ENCODE measurements around the gene THADA. TPM values are rescaled to one million over a fixed set of nuclear protein-coding genes. Genes with fewer than 3 reads are reported as not detected.

Gene THADA
- total RNA-seq, 1 experiment from 2014 or later: 20.1 TPM

- Mint-ChIP-seq H3K36me3 (ENCODE audit: insufficient read depth in 1 of 3, low read depth in 3 of 3) (no peaks in the 10 kb centered on the region), H3K9me3 (no peaks in the 10 kb centered on the region), H3K4me3 (no peak overlapping the region), H3K27me3 (ENCODE audit: low read depth) (no peaks in the 10 kb centered on the region), H3K4me1 (no peaks in the 10 kb centered on the region), H3K27ac (no peak overlapping the region)
- Histone ChIP-seq H2BK5ac (ENCODE audit: insufficient read length, low read length) (no peak overlapping the region), H2BK120ac (ENCODE audit: low read depth, low read length, poor library complexity, severe bottlenecking) (no peak overlapping the region), H3K9ac (ENCODE audit: extremely low read depth, insufficient read length, low read length) (no peak overlapping the region), H3K56ac (ENCODE audit: insufficient read length, low read depth, low read length) (no peak overlapping the region), H3K79me2 (ENCODE audit: insufficient read depth, low read length) (no peaks in the 10 kb centered on the region), H2BK12ac (ENCODE audit: insufficient read length, low read depth, low read length) (no peak overlapping the region), H2AFZ (ENCODE audit: low read length) (no peak overlapping the region), H3K27me3 (ENCODE audit: insufficient read depth, low read length) (no peaks in the 10 kb centered on the region), H3K14ac (ENCODE audit: insufficient read depth, low read length) (no peak overlapping the region), H3K4me1 (ENCODE audit: insufficient read depth, low read length) (no peaks in the 10 kb centered on the region), H2AK5ac (ENCODE audit: insufficient read length, low read length) (no peak overlapping the region), H3K23me2 (ENCODE audit: insufficient read length, low read depth, low read length, poor library complexity, severe bottlenecking) (no peaks in the 10 kb centered on the region), H3K18ac (ENCODE audit: insufficient read length, low read depth, low read length) (no peak overlapping the region), H2BK15ac (ENCODE audit: low read depth, low read length) (no peak overlapping the region), H3K4me2 (ENCODE audit: insufficient read depth, insufficient read length, low read length) (no peak overlapping the region), H4K8ac (replicated peaks; ENCODE audit: insufficient read length, low read depth, low read length) (no peak overlapping the region), H4K20me1 (ENCODE audit: control insufficient read depth, insufficient read depth, insufficient read length) (no peaks in the 10 kb centered on the region), H3K79me1 (ENCODE audit: insufficient read depth, low read depth, low read length, poor library complexity, severe bottlenecking) (no peaks in the 10 kb centered on the region), H3K4ac (ENCODE audit: low read depth, low read length) (no peak overlapping the region), H3K9me3 (ENCODE audit: control insufficient read depth, low read depth, low read length) (no peaks in the 10 kb centered on the region), H3K27ac (ENCODE audit: insufficient read length, low read depth, low read length) (no peak overlapping the region), H4K5ac (ENCODE audit: insufficient read length, low read depth, low read length) (no peak overlapping the region), H3T11ph (ENCODE audit: low read length) (no peak overlapping the region), H3K23ac (ENCODE audit: insufficient read length, low read depth, low read length) (no peak overlapping the region), H4K91ac (ENCODE audit: insufficient read length, low read depth, low read length) (no peak overlapping the region), H2BK20ac (ENCODE audit: low read depth, low read length, poor library complexity, severe bottlenecking) (no peak overlapping the region)
- no peak for DNase-seq
- no peak for TF ChIP-seq CTCF (conservative IDR thresholded peaks at IDR 0.05)
- no CpG with 5 or more reads among the region's 1 CpG for WGBS (ENCODE audit: extremely low coverage, insufficient read length, low lambda C conversion rate)
These were observed 211.7 kb downstream of the THADA start for GRCh38 chr2:43384143-43384542.

All from H9 (cell line).